Activated CD8-positive, alpha-beta memory T cell treated with anti-CD3 and anti-CD28 coated beads, Interleukin-2, amount 50 U/mL, for 24 hours (primary cell): ENCODE measurements around the gene USP36.
"Not testable (repeated sequence)": the region's sequence is repeated elsewhere in the genome, so short reads cannot be mapped to it uniquely, and the experiment has no call there.

Experiments
- DNase-seq: peaks from one replicate; pipeline ENCODE4 v3.0.0-alpha.2; 2020; ENCODE audit errors: extremely low read depth

The USP36 gene

GRCh38 chr17:78872486-78872885 is 31.9 kb upstream of the USP36 start:
- DNase-seq, result no peak

- no peak for DNase-seq
Observed at GRCh38 chr17:78870621-78871020, 30.0 kb upstream of the USP36 start.

- no peak for DNase-seq
Observed at GRCh38 chr17:78868391-78868790, 27.8 kb upstream of the USP36 start.

- DNase-seq, result not testable (repeated sequence)
Observed at GRCh38 chr17:78867046-78867445, 26.4 kb upstream of the USP36 start.

GRCh38 chr17:78865682-78866390 is 25.2 kb upstream of the USP36 start:
- no peak for DNase-seq

- no peak for DNase-seq
Observed at GRCh38 chr17:78864117-78864516, 23.5 kb upstream of the USP36 start.

GRCh38 chr17:78862073-78863023 is 21.7 kb upstream of the USP36 start:
- no peak for DNase-seq

GRCh38 chr17:78861229-78861628 is 20.6 kb upstream of the USP36 start:
- DNase-seq, result no peak

- DNase-seq, result no peak
Observed at GRCh38 chr17:78859051-78859450, 18.4 kb upstream of the USP36 start.

- DNase-seq, result no peak
Observed at GRCh38 chr17:78857266-78857665, 16.7 kb upstream of the USP36 start.

- DNase-seq, result no peak
Observed at GRCh38 chr17:78855561-78856165, 15.0 kb upstream of the USP36 start.

- DNase-seq, result no peak
Observed at GRCh38 chr17:78854508-78854907, 13.9 kb upstream of the USP36 start.

GRCh38 chr17:78853926-78854394 is 13.3 kb upstream of the USP36 start:
- DNase-seq, result no peak

- no peak for DNase-seq
Observed at GRCh38 chr17:78852709-78853121, 12.1 kb upstream of the USP36 start.

- DNase-seq, result no peak
Observed at GRCh38 chr17:78849026-78849425, 8.4 kb upstream of the USP36 start.

GRCh38 chr17:78847052-78847451 is 6.4 kb upstream of the USP36 start:
- no peak for DNase-seq

GRCh38 chr17:78844301-78845005 is 3.8 kb upstream of the USP36 start:
- no peak for DNase-seq

GRCh38 chr17:78842881-78843565 is 2.4 kb upstream of the USP36 start:
- DNase-seq, result no peak

- no peak for DNase-seq
Observed at GRCh38 chr17:78840530-78840779, 159 bp downstream of the USP36 start.

GRCh38 chr17:78839762-78840529 is 668 bp downstream of the USP36 start:
- no peak for DNase-seq
